ENCODE measurements around the gene HELZ. TPM values are rescaled to one million over a fixed set of nuclear protein-coding genes. Genes with fewer than 3 reads are reported as not detected.
"Not testable (repeated sequence)": the region's sequence is repeated elsewhere in the genome, so short reads cannot be mapped to it uniquely, and the experiment has no call there.

HELZ gene
- total RNA-seq, 1 experiment from 2014 or later = 18.4 TPM

DNA sequence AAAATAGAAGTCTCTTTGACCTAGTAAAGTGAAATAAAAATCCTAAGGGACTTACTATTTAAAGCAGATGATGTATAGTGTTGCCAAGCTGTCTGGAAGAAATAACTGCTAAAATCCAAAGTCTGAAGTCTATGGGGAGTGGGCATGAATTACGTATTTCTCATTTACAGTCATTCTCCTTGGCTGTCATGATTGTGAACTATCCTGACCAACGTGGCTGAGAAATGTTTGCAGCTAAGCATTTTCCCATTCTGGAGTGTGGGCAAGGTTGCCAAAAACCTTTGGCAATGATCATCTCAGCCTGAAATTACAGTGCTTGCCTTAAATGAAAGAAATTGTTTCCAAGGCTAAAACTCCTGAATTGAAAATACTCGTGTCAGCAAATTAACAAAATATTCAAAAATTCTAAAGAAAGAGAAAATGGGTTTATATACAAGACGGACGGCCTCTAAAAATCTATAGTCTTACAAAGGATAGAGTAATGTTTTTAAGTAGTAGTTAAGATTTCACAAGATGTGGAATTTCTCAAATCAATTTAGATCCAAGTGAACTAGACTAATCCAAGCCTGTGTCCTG, 123.6 kb downstream of the HELZ start:
- DNase-seq (ENCODE audit: low read depth) = no peak

DNA sequence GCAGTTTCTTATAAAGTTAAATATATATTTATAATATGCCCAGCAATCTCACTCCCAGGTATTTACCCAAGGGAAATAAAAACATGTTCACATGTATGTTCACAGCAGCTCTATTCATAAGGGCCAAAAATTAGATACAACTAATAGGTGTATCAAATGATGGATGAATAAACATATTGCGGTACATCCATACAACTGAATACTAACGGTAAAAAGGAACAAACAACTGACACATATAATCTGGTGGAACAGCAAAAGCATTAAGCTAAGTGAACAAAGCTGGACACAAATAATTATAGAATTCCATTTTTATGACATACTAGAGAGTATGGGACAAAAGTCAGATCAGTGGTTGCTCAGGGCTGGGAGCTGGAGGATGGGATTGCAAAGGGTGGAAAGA, 125.9 kb downstream of the HELZ start:
- no peak for DNase-seq (ENCODE audit: low read depth)

DNA sequence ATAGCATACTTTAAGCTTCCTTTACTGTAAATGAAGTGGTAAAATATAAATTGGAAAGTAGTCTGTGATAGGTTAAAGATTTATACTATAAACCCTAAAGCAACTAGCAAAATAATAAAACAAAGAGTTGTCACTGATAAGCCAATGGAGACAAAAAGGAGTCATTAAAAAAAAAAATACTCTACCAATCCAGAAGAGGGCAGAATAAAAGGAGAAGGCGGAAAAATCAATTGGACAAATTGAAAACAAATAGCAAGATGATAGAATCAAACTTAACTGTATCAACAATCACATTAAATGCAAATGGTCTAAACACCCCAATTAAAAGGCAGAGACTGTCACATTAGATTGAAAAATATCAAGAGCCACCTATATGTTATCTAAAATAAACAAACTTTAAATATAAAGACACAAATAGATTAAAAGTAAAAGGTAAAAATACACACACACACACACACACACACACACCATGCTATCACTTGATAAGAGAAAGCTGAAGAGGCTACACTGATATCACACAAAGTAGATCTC, 128.9 kb downstream of the HELZ start:
- no peak for DNase-seq (ENCODE audit: low read depth)

DNA sequence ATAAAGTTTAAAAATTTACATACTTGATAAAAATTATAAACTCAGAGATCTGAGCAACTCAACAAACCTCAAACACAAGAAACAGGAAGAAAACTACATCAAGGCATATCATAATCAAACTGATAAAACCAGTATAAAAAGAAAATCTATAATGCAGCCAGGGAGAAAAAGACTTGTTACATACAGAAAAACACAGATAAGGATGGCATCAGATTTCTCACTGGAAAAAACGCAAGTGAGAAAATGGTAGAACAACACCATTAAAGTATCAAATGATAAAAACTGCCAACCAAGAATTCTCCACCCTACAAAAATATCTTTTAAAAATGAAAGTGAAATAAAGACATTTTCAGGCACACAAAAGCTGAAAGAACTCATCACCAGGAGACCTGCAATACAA, 129.6 kb downstream of the HELZ start:
- DNase-seq (ENCODE audit: low read depth) = no peak

DNA sequence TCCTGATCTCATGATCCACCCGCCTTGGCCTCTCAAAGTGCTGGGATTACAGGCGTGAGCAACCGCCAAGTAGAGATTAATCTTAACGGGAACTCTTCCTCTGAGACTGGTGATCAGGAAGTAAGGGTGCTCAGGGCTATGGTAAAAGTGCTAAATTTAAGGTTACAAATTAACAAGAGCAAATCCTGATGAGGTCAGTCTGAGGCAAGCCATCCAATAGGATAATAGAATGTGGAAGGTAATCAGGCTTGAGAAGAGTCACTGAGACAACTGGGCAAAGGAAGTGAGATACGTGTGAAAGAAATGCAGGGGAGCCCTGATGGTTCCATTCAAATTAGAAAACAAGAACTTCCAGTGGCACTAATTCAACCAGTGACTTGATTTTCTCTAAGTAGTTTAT, 131.5 kb downstream of the HELZ start:
- no peak for DNase-seq (ENCODE audit: low read depth)

DNA sequence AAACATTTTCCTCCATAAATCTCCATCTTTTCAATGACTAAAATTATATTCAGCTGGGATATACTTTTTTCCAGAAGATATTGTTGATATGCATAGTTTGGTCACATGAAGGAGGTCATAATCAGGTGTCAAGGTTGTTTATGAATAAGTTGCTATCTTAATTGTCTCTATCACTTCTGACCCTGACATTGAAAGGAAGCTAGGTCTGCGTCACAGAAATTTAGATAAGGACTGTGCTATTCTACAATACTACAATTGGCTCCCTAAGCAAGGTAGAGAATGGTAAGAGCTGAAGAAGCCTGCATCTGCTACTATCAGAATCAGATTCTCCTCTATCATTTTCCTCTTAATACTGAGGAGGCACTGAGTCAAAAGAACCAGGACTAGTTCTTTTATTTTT, 133.2 kb downstream of the HELZ start:
- DNase-seq (ENCODE audit: low read depth) = no peak

DNA sequence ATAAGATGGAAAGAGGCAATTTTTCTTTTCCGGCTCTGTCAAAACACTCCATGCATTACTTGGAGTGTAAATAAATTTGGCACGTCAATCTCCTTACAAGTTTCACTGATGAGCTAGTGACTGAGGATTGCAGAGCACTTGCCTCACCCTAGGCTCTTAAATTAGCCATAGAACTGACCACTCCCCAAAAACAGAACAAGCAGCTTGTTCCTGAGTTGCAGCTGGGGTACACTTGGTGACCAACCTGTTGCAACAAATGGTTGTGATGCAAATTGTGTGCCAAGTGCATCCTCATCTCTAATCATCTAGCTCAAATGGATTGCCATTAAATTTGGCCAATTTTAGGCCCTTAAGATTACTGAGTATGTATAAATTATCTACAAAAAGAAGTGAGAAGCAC, 133.7 kb downstream of the HELZ start:
- no peak for DNase-seq (ENCODE audit: low read depth)

DNA sequence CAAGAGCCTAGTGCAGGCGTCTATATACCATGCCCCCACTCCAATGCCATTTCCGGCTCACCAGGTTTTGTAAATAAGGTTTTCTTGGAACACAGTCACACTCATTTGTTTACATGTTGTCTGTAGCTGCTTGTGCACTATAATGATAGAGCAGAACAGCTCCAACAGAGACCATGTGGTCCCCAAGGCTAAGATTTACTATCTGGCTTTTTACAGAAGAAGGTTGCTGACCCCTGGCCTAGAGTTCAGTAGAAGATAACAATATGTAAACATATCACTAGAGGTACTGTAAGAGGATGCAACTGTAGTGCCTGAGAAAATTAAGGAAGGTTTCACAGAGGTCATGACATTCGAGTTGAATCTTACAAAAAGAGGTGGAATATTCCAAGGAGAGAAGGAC, 134.4 kb downstream of the HELZ start:
- DNase-seq (ENCODE audit: low read depth) = no peak

DNA sequence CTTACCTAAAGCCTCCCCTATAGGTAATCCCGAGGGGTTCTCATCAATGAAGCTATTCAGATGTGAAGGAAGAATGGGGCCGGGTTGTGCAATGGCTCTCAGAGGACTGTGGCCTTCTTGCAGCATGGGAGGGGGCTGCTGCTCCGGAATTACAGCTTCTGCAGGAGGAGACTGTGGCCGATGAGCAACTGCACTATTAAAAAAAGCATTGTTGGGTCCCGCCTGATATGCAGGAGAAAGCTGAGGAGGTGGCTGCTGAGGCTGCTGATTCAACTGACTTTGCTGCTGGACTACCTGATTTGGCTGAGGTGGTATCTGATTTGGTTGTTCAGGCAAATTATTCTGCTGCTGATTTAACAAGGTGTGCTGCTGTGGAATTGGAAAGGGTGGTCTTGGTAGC, 135.9 kb downstream of the HELZ start:
- no peak for DNase-seq (ENCODE audit: low read depth)

DNA sequence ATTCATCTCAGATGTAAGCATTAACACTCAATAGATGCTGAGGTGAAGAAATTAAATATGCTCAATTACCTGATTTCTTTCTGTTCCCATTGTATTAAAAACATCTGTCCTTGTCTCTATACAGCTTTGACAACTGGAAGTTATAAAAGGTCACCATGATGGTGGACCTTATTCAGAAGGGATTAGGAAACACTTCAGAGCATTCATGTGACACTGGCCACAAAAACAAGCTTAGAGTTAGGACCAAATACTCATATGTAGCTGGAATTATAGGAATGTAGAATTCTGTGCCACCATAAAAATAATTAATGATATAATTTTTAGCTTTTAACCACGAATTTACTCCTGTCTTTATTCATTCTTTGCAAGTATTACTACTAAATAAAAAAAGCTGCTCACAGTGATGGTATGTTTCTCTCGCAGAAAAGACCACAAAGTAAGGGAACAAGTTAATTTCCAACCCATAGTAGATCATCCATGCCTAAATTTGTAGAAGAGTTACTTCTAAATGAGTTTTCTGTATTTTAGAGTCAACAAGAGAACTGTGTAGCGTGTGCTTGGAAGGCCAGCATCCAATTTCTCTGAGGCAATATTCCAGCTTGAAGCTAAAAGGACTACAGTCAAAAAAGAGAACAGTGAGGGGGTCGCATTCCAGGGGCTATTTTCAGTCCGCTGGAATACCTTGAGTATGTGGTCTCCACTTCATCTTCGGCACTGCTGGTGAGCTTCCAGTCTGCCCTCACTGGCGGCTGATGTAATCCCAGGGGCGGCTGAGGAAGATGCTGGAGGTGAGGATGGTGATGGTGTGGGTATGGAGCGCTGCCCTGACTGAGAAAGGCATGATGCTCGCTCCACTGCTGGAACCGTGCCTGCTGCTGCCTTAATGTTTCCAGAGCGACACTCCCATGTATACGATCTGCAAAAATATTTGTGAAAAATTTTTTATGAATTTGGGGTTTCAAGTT, 136.9 kb downstream of the HELZ start:
- no peak for DNase-seq (ENCODE audit: low read depth)

DNA sequence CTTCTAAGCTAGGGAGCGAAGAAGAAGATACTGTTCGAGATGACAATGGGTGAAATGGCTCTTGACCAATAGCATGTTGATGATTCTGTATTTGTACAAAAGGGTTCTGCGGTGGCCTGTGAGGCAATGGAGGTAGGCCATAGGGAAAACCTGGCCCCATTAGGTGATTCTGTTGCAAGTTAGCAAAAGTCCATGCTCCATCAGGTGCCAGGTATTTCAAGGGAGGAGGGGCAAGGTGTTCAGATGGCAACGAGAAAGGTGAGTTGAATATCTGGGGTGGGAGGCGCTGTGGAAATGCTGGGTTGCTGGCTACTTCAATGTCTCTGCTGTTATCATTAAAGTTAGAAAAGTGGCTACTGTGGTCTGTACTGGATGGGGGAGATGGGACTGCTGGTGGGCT, 137.8 kb downstream of the HELZ start:
- no peak for DNase-seq (ENCODE audit: low read depth)

DNA sequence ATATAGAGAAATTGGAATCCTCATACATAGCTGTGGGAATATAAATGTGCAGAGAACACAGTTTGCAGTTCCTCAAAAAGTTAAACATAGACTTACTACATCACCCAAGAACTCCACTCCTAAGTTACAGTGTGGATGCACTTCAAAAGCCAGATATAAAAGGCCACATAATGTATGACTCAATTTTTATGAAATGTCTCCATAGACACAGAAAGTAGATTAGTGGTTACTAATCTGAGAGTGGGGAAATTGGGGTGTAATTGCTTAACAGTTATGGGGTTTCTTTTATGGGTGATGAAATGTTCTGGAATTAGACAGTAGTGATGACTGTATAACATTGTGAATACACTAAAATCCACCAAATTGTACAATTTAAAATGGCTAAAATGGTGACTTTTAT, 139.8 kb downstream of the HELZ start:
- DNase-seq (ENCODE audit: low read depth) = peak; percentile 79

DNA sequence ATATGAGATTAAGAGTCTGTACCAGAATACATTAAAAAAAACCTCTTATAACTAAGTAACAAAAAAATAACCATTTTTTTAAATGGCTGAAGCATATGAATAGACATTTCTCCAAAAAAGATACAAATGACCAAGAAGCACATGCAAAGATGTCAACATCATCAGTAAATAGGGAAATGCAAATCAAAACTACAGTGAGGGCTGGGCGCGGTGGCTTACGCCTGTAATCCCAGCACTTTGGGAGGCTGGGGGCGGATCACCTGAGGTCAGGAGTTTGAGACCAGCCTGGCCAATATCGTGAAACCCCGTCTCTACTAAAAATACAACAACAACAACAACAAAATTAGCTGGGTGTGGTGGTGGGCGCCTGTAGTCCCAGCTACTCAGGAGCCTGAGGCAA, 140.4 kb downstream of the HELZ start:
- not testable (repeated sequence) for DNase-seq (ENCODE audit: low read depth)

DNA sequence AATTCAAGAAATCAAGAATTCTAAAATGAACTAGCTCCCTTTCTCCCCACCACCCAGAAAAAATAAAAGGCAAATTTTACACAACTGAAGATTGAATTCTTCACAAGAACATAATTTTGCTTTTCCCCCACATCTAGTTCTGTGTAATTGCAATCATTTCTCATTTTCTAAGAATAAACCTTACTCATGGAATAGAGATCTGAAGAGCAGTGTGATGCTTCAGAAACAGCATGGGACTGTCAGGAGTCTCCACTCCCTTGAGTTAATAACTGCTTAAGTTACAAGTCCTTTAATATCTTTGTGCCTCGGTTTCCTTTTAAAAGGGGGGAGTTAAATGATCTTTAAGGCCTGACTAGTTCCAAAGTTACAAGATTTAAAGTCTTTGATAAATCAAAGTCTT, 147.0 kb downstream of the HELZ start:
- DNase-seq (ENCODE audit: low read depth) = no peak

DNA sequence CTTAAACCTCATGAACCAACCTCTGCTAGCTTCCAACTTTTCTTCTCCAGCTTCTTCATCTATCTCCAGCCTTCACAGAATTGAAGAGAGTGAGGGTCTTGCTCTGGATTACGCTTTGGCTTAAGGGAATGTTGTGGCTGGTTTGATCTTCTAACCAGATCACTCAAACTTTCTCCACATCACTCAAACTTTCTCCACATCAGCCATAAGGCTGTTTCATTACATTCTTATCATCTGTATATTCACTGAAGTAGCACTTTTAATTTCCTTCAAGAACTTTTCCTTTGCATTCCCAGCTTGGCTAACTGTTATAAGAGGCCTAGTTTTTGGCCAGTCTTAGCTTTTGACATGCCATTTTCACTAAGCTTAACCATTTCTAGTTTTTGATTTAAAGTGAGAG, 148.4 kb downstream of the HELZ start:
- no peak for DNase-seq (ENCODE audit: low read depth)

DNA sequence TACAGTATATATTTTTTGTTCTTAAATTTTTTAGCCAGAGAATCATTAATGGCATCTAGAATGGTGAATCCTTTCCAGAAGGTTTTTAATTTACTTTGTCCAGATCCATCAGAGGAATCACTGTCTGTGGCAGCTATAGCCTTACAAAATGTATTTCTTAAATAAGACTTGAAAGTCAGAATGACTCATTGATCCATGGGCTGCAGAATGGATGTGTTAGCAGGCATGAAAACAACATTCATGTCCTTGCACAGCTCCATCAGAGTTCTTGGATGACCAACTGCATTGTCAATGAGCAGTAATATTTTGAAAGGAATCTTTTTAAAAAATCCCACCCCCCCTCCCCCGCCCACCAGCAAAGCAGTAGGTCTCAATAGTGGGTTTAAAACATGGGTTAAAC, 149.2 kb downstream of the HELZ start:
- peak; percentile 29 for DNase-seq (ENCODE audit: low read depth)

DNA sequence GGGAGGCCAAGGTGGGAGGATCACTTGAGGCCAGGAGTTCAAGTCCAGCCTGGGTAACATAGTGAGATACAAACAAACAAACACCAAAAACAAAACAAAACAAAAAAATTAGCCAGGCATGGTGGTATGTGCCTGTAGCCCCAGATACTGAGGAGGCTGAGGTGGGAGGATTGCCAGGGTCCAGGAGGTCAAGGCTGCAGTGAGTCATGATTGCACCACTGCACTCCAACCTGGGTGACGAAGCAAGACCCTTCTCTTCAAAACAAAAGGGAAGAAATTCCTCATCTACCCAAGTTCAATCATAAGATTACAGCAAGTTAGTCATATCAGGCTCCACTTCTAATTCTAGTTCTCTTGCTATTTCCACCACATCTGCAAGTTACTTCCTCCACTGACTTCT, 149.7 kb downstream of the HELZ start:
- DNase-seq (ENCODE audit: low read depth) = peak; percentile 30

DNA sequence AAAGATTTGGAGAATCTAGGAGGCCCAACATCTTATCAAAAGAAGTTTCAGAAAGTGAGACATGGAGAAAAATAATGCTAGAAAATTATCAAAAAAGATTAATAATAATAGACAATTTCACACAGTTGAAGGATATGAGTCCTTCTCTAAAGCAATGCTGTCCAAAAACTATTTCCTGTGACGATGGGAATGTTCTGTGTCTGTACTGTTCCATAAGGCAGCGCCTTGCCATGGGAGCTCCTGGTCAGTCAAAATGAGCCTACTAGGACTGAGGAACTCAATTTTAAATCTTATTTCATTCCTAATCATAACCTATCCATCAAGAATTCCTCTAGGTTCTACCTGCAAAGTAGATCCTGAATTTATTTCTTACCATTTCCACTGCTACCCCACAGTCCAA, 151.6 kb downstream of the HELZ start:
- DNase-seq (ENCODE audit: low read depth) = no peak

DNA sequence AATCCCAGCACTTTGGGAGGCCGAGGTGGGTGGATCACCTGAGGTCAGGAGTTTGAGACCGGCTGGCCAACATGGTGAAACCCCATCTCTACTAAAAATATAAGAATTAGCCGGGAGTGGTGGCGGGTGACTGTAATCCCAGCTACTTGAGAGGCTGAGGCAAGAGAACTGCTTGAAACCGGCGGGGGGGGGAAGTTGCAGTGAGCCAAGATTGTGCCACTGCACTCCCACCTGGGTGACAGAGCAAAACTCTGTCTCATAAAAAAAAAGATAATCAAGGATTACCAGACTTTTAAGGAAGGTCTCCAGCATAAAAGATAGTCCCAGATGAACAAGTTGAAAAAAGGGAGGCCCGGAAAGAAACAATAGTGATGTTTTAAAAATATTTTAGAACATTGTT, 152.3 kb downstream of the HELZ start:
- DNase-seq (ENCODE audit: low read depth) = not testable (repeated sequence)

DNA sequence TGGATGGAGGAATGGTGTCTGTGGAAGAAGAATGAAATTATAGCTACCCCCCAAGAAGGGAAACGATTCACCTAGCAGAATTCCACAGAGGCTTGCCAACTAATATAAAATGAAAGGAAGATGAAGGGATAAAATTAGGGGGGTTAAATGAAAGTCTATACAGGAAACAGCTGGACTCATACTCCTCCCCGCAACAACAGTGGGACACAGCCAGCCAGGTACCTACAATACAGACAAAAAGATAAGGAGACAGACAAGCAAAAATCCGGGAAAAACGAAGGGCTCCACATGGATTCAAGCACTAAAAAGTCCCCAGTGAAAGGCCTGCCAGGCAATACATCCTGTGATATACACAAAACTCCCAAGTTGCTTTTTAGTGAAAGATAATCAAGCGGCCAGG, 152.7 kb downstream of the HELZ start:
- DNase-seq (ENCODE audit: low read depth) = no peak

DNA sequence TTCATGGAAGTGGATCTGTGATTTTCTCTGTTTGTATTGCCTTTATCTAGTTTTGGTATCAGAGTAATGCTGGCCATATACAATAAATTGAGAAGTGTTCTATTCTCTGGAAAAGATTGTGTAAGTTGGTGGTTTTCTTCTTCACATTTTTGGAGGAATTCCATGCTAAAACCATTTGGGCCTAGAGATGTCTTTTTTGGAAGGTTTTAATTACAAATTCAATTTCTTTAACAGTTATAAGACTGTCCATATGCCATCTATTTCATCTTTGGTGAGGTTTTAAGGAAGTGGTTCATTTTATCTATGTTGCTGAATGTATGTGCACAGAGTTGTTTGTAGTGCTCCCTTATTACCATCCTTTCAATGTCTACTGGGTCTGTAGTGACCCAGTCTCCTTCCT, 154.7 kb downstream of the HELZ start:
- DNase-seq (ENCODE audit: low read depth) = no peak

DNA sequence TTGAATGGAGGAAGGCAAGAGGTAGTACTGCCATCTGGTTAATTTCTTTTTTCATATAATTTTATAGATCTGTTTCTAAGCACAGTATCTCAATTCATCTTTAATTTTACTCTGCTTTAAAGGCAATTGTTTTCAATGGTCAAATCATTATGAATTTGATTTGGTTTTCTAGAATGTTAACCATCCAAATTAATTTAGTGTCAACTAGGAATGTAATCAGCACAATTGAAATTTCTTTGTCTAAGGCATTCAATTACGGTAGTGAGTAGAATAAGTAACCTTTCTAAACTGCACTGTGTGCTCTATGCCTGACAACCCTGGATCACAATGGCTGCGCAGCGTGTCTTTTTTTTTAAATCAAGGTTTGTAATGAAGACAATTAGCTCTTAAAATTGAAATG, 156.4 kb downstream of the HELZ start:
- no peak for DNase-seq (ENCODE audit: low read depth)

DNA sequence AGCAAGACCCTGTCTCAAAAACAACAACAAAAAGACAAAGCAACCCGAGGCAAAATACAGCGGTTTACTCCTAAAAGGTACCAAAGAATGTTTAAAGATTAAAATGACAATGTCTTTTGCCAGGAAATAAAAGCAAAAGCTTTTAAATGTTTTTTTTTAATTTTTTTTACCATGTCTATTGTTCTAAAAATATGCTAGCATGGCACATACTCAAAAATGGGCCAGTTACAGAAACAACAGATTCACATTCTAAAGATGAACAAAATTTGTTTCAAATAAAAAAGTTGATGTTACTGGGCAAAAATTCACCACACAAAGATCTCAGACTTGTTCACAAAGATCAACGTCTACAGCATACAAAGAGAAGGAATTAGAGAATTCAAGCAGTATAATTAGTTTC, 159.6 kb downstream of the HELZ start:
- DNase-seq (ENCODE audit: low read depth) = no peak
